SJSA1 (cell line): ENCODE data around the gene COL6A3. TPM values are rescaled to one million over a fixed set of nuclear protein-coding genes. Genes with fewer than 3 reads are reported as not detected.

Experiments used
- DNase-seq, 2 experiments: peaks; one replicate each; pipeline ENCODE4 v3.0.0-alpha.2; 2015 to 2020; ENCODE audit warnings: low spot score in 2 of 2, low read depth in 1 of 2
- H3K27ac ChIP-seq: fragments of 250-450 bp; sonication (Bioruptor Pico); 2 replicates; pipeline ENCODE4 v1.5.1; 2020; ENCODE audit warnings: mild to moderate bottlenecking, moderate library complexity
- H3K27me3 ChIP-seq: fragments of 250-450 bp; sonication (Bioruptor Pico); replicated peaks from 2 replicates; pipeline ENCODE4 v1.5.1; 2020; ENCODE audit warnings: mild to moderate bottlenecking, moderate library complexity
- H3K36me3 ChIP-seq: fragments of 250-450 bp; sonication (Bioruptor Pico); 2 replicates; pipeline ENCODE4 v1.5.1; 2020; ENCODE audit warnings: mild to moderate bottlenecking
- H3K4me1 ChIP-seq: fragments of 250-450 bp; sonication (Bioruptor Pico); replicated peaks from 2 replicates; pipeline ENCODE4 v1.6.1; 2021; ENCODE audit warnings: mild to moderate bottlenecking
- H3K4me3 ChIP-seq: fragments of 250-450 bp; sonication (Bioruptor Pico); 2 replicates; pipeline ENCODE4 v1.5.1; 2020; ENCODE audit warnings: mild to moderate bottlenecking
- H3K9me3 ChIP-seq: fragments of 250-450 bp; sonication (Bioruptor Pico); replicated peaks from 2 replicates; pipeline ENCODE4 v1.5.1; 2020; ENCODE audit warnings: mild to moderate bottlenecking
- total RNA-seq: library from RNA; depleted of rRNA; stranded (reverse); fragments of >200 nt; shearing (Covaris generic); gene quantifications from 2 replicates; pipeline ENCODE4 v1.2.3, GENCODE V29; 2014; rRNA removed

COL6A3 gene
- total RNA-seq, 1 experiment from 2014 or later: 243 TPM

DNA sequence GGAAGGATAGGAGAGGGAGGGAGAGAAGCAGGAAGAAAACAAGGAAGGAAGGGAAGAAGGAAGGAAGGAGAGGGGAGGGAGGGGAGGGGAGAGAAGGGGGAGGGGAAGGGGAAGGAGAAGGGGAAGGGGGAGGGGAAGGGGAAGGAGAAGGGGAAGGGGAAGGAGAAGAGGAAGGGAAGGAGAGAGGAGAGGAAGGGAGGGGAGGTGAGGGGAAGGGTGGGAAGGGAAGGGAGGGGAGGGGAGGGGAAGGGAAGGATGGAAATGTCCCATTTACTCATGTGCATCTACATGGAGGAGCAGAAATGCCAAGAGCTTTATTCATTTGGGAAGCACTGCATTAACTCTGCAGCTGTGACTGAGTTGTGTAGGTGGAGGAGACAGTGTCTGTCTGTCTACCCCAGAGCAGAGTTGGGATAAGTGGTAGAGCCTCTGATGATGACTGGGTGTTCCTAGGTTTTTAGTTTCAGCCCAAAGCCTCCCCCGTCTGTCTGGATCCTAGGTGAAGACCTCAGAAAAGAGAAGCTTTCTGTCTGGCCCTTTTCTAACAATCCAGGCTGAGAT is 131.3 kb downstream of the COL6A3 start:
- no peak overlapping the region for H3K4me3 ChIP-seq
- no peaks in the 10 kb centered on the region for H3K36me3 ChIP-seq
- peak overlapping the region; percentile 95 for H3K27ac ChIP-seq
- H3K4me1 ChIP-seq: peaks cover 58% of the 10 kb centered on the region
- H3K27me3 ChIP-seq: no peaks in the 10 kb centered on the region
- no peaks in the 10 kb centered on the region for H3K9me3 ChIP-seq
- peak in 1 of 2 experiments; percentile 49 for DNase-seq

DNA sequence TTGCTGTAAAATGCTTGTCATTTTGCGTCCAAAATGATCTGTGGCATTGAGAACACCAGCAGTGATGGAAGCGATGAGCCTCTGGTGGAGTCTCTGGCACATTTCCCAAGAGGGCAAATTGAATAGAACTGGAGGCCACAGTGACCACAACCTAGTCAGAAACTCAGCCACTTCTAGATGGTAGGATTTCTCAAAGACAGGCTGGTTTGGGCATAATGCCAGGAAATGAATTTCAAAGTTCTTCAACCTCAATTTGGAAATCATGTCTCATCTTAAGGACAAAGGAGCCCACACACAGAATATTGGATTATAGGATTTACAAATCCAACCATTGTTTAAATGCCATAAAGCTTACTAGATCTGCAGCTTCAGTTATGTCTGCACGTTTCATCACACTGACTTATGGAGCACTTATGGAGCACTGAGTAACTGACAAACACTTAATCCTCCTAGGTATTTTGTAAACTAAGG is 132.1 kb downstream of the COL6A3 start:
- Histone ChIP-seq H3K4me1 (peaks cover 58% of the 10 kb centered on the region), H3K27ac (peak overlapping the region; percentile 96), H3K9me3 (no peaks in the 10 kb centered on the region), H3K36me3 (no peaks in the 10 kb centered on the region), H3K4me3 (no peak overlapping the region), H3K27me3 (no peaks in the 10 kb centered on the region)
- DNase-seq: peak; percentile 94 to 98

DNA sequence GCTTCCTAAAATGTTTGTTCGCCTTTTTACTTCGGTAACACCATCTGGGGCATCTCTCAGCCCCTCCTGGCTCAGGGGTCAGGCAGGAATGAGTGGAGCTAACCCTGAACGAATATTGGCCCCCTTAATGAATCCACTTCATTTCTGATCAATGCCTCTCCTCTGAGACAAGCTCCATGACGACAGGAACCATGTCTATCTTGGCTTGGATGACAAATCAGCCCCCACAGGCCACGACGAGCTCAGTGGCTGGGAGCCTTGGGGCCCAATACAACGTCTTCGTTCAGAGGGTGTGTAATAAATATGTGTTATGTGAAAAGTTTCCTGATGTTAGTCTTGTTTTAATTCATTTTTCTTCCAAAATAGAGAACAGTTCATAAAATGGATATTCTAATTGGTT is 133.0 kb downstream of the COL6A3 start:
- no peaks in the 10 kb centered on the region for H3K9me3 ChIP-seq
- peak overlapping the region; percentile 96 for H3K27ac ChIP-seq
- H3K4me1 ChIP-seq: peaks cover 58% of the 10 kb centered on the region
- H3K27me3 ChIP-seq: no peaks in the 10 kb centered on the region
- peak in 1 of 2 experiments; percentile 44 for DNase-seq
- H3K4me3 ChIP-seq: no peak overlapping the region
- no peaks in the 10 kb centered on the region for H3K36me3 ChIP-seq

DNA sequence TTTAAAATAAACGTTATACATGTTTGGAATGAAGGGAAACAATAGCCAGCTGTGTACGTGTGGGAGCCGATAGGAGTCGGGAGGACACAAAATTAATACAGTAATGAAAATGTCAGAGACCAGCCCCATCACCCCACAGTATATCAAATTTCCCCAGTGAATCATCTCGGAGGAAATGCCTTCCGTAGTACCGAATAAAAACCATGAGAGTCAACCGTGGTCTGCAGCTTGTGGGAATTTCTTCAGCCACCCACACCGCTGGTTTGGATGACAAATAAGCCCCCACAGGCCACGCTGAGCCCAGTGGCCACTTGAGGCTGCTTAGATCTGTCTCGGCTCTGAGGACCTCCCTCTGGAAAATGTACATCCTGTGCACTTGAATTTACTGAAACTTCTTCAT is 133.7 kb downstream of the COL6A3 start:
- peak overlapping the region; percentile 96 for H3K27ac ChIP-seq
- H3K9me3 ChIP-seq: no peaks in the 10 kb centered on the region
- no peak overlapping the region for H3K4me3 ChIP-seq
- H3K36me3 ChIP-seq: no peaks in the 10 kb centered on the region
- peak; percentile 97 to 98 for DNase-seq
- H3K27me3 ChIP-seq: no peaks in the 10 kb centered on the region
- H3K4me1 ChIP-seq: peaks cover 58% of the 10 kb centered on the region

DNA sequence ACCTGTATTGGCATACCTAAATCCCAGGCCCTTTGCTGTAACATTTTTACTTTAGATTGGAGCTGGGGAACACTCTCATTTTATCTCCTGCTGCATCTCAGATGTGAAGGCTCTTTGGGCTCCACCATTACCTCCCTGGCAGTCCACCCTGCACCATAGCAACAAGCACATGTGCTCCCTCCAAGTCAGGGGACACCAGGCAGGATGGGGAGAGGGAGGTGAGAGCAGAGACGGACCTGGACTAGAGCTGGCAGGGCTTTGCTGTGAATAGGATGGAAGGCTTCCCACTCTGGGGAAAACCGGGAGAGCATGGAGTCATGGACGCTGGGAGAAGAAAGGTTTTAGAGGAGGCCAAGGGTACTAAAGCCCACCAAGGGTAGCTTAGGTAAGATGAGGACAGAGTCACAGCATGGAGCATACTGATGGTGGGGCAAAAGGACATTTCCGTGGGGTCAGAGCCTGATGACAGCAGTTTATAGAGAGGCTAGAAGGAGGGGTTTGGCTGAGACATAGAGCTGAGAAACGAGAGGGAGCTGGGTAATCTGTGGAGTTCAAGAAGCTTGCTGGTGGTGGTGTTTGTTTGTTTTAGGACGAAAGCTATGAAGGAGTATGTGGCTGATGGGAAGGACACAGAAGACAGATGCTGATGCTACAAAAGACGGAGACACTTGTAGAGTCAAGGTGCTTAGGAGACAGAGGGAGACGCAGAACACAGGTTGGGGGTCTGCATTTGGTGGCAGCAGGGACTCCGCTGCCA is 134.8 kb downstream of the COL6A3 start:
- Histone ChIP-seq H3K27ac (peak overlapping the region; percentile 96), H3K9me3 (no peaks in the 10 kb centered on the region), H3K27me3 (no peaks in the 10 kb centered on the region), H3K4me1 (peaks cover 56% of the 10 kb centered on the region), H3K36me3 (no peaks in the 10 kb centered on the region), H3K4me3 (no peak overlapping the region)
- DNase-seq: peak in 1 of 2 experiments; percentile 72

DNA sequence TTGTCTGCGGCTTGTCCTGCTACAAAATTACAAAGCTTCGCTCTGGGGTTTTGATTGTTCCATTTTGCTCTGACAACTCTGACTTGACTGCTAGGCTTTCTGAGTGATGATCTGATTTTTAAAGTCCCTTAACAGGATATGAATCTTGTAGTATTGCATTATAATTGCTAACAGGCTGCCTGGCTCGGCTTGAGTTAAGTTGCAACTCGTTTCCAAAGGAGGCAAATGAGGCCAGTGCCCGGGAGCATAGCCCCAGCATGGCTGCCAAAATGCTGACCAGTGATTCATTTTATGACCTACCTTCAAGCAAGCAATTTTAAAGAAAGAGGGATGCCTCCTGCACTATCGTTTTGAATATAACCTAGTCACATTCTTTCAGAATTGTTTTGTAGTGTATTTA is 135.4 kb downstream of the COL6A3 start:
- no peak for DNase-seq
- H3K9me3 ChIP-seq: no peaks in the 10 kb centered on the region
- no peak overlapping the region for H3K4me3 ChIP-seq
- no peaks in the 10 kb centered on the region for H3K36me3 ChIP-seq
- H3K27me3 ChIP-seq: no peaks in the 10 kb centered on the region
- peak overlapping the region; percentile 96 for H3K27ac ChIP-seq
- H3K4me1 ChIP-seq: peaks cover 50% of the 10 kb centered on the region

DNA sequence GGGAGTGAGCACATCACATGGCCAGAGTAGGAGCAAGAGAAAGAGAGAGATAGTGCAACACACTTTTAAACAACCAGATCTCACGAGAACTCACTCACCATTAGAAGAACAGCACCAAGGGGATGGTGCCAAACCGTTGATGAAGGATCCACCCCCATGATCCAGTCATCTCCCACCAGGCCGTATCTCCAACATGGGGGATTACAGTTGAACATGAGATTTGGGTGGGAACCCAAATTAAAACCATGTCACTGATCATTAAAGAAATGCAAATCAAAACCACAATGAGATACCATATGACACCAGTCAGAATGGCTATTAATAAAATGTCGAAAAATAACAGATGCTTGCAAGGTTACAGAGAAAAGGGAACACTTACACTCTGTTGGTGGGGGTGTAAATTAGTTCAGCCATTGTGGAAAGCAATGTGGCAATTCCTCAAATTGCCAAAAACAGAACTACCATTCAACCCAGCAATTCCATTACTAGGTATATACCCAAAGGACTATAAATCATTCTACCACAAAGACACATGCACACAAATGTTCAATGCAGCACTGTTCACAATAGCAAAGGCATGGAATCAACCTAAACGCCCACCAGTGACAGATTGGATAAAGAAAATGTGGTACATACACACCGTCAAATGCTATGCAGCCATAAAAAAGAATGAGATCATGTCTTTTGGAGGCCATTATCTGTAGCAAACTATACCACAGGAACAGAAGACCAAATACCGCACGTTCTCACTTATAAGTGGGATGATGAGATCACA is 137.1 kb downstream of the COL6A3 start:
- no peaks in the 10 kb centered on the region for H3K36me3 ChIP-seq
- no peak for DNase-seq
- H3K27ac ChIP-seq: no peak overlapping the region
- no peaks in the 10 kb centered on the region for H3K27me3 ChIP-seq
- H3K4me3 ChIP-seq: no peak overlapping the region
- no peaks in the 10 kb centered on the region; the same call in 1 of the 2 replicates for H3K9me3 ChIP-seq
- H3K4me1 ChIP-seq: peaks cover 36% of the 10 kb centered on the region

Other genes starting within 250 kb of the COL6A3 start
- 0.50 TPM in 1 of 2 replicates, not detected in the other for gene MLPH, start 73.1 kb upstream of the COL6A3 start, total RNA-seq
- gene PRLH, start 152.4 kb upstream of the COL6A3 start, total RNA-seq: not detected in 2 replicates
- gene RAB17, start 176.6 kb upstream of the COL6A3 start, total RNA-seq: 0.21 and 0.28 TPM in 2 replicates
- gene LRRFIP1, start 213.4 kb upstream of the COL6A3 start, total RNA-seq: 49.5 and 76.7 TPM in 2 replicates